GM23248 (cell line): ENCODE results near the gene CTNNA3.

Experiments
- EZH2 ChIP-seq: fragments of 200-600 bp; sonication (generic); IDR thresholded peaks from 2 replicates; pipeline ENCODE4 v1.6.1; 2018; ENCODE audit warnings: antibody characterized with exemption, mild to moderate bottlenecking; ENCODE audit not compliant: insufficient read depth, poor library complexity, severe bottlenecking
- EZH2phosphoT487 ChIP-seq: fragments of 200-600 bp; sonication (generic); IDR thresholded peaks from 2 replicates; pipeline ENCODE4 v1.6.1; 2018; ENCODE audit warnings: antibody characterized with exemption, moderate library complexity, mild to moderate bottlenecking, low read depth; ENCODE audit not compliant: insufficient read depth

GRCh38 chr10:66349076-66349475, 1346.9 kb downstream of the CTNNA3 start:
- no peak for TF ChIP-seq EZH2
- no peak for TF ChIP-seq EZH2phosphoT487
